GM21723 (cell line): ENCODE data around the gene KAT8.
"Not testable (repeated sequence)": the region's sequence is repeated elsewhere in the genome, so short reads cannot be mapped to it uniquely, and the experiment has no call there.

Experiments
- ATAC-seq: cut with Tn5 transposase; IDR thresholded peaks from one replicate; pipeline ENCODE4 v1.9.1; 2021; ENCODE audit warnings: mild to moderate bottlenecking, moderate library complexity; ENCODE audit not compliant: unreplicated experiment

KAT8 gene

GRCh38 chr16:31083556-31083955 lies 33.9 kb upstream of the KAT8 start:
- no peak for ATAC-seq

GRCh38 chr16:31083981-31084380 lies 33.5 kb upstream of the KAT8 start:
- no peak for ATAC-seq

DNA sequence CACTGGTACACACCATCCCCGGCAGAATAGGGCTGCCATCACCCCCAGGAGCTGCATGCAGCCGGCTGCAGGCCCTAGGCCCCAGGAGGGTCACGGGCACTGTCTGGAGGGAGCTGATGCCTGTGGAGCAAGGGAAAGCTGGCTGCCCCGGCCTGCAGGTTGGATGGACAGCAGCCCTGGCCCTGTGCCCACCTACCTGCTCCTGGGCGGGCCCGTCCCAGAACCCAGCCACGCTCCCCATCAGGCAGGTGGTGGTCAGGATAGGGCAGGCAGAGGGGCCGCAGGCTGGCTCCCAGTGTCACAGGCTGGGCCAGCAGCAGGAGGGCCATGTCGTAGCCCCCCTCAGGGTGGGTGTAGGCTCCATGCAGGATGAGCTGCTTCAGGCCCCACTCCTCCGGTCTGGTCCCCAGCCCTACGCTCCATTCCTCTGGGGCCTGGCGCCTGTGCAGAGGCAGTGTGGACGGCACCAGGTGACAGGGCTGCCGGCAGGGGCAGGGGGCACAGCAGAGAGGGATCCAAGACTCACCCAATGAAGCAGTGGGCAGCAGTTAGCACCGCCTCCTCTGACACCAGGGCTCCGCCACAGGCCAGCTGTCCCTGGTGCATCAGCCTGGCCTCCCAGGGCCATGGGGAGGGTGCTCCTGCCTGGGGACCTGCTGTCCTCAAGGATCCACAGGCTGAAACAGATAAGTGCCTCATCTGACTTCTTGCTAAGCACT lies 32.7 kb upstream of the KAT8 start:
- no peak for ATAC-seq

- no peak for ATAC-seq
Observed at GRCh38 chr16:31085411-31085810, 32.1 kb upstream of the KAT8 start.

DNA sequence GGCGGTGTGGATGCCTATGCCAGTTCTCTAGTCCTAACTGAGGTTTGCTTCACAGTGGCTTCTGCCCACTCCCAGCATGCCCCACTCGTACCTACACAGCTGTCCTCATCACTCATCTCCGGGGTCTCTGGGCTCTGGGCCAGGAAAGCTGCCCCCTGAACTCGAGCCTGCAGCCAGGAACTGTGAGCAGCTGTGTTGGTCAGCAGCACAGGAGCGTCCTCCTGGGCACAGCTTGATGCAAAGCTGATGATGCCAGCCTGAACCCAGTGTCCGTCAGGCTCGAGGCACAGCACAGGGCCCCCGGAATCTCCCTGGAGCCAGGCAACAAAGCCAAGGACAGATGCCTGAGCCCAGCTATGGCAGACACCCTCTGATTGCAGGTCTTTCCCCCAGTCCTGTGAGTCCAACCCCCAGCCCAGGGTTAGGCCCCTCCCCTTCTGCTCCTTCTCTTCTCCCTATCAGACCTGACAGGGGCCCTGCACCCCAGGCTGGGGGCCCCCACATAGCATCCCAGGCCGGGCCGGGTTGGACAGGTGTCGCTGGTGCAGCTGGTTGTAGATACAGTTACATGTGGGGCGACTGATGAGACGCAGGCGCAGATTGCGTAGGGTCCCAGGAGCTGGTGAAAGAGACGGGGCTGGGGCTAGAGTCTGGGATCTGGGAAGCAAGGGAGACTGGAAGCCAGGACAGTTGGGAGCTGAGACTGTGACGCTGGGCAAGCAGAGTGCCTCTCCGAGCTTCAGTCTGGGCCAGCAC lies 31.4 kb upstream of the KAT8 start:
- ATAC-seq: no peak

DNA sequence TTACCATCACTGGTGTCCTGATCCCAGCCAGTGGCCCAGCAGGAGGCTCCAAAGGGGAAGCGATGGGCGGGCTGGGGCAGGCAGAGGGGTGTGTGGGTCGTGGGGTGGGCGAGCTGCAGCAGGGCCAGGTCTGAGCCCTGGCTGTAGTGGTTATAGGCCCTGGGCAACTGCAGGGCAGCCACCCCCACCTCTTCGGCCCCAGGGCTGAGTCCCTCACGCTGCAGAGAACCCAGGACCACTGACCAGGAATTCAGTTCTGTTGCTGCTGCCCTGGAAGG lies 30.9 kb upstream of the KAT8 start:
- no peak for ATAC-seq

DNA sequence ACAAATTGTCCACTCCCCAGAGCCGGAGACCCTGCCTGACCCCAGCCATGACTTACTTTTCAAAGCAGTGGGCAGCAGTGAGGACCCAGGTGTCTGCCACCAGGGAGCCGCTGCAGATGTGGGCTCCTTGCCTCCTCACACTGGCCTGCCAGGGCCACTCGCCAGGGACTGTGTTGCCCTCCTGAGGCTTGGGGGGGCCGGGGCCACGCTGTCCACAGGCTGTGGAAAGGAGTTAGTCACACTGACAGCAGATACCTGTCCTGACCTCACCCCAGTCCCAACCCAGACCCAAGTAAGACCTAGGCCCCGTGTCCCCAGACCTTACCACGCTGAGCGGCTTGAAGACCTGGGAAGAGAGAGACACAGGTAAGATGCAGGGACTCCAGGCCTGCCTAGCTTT lies 30.0 kb upstream of the KAT8 start:
- ATAC-seq: no peak

- no peak for ATAC-seq
Observed at GRCh38 chr16:31087971-31088370, 29.5 kb upstream of the KAT8 start.

GRCh38 chr16:31088459-31089183 lies 28.8 kb upstream of the KAT8 start, which contains the start of gene PRSS53:
PRSS53 (minus strand) TSS chr16:31088943; CDS start chr16:31088809, 134 bp downstream.
- ATAC-seq: no peak

- ATAC-seq: no peak
Observed at GRCh38 chr16:31089199-31089598, 28.3 kb upstream of the KAT8 start.

- ATAC-seq: no peak
Observed at GRCh38 chr16:31090540-31090939, 26.9 kb upstream of the KAT8 start.

- ATAC-seq: no peak
Observed at GRCh38 chr16:31092330-31092729, 25.1 kb upstream of the KAT8 start.

DNA sequence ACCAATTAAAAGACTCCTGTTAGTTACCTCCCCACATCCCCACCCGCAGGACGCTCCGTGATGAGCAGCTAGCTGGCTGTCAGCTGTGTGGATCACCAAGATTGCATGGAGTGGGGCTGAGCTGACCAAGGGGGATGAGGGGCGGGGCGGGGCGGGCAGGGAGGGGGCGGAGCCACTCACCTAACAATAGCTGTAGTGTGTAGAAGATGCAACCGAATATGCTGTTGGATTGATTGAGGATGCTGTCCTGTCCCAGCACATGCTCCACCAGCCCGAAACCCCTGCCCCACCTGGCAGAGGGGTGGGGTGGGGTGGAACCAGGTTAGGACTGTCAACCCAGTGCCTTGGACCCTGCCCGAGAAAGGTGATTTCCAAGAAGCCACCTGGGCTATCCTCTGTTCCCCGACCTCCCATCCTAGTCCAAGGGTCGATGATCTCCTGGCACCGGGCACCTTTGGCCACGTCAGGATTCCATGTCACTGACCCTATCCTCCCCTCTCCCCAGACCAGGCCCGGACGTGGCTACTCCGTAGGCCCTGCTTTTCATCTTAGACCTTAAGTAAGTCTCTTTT lies 24.2 kb upstream of the KAT8 start:
- ATAC-seq: no peak

GRCh38 chr16:31094088-31094423 lies 23.4 kb upstream of the KAT8 start:
- ATAC-seq: peak; percentile 2

DNA sequence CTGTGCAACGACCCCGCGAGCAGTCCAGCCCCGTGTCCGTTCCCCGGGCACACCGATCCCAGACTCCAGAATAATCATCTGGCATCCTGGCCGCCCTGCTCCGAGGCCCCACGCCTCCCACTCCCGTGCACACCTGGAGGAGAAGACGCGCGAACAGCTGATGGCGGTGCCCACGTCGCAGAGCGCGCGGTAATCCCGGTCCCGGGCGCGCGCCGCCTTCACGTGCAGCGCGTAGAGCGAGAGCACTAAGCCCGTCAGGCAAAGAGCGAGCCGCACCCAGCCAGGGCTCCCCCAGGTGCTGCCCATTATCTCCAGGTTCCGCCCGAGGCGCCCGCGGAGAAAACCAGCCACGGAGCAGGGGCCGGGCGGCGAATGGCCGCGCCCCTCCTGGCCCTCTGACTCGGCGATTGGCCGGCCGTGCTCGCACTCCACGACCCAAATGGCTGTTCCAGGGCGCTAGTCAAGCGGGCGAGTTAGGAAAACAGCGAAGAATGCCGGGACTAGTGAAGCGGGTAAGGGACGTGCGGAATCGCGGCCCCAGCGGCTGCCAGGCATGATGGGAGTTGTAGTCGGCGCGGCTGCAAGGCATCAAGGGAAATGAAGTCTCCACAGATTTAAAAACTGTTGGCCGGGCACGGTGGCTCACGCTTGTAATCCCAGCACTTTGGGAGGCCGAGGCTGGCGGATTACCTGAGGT lies 22.9 kb upstream of the KAT8 start, which contains the start of gene VKORC1:
Gene VKORC1, minus strand, starts transcription at position 374 of the 697 bp plus-strand sequence. Its CDS starts 68 bp downstream, at position 306.
- peak; percentile 89 for ATAC-seq

- ATAC-seq: no peak
Observed at GRCh38 chr16:31099860-31100638, 17.4 kb upstream of the KAT8 start.

GRCh38 chr16:31100876-31101641 lies 16.4 kb upstream of the KAT8 start:
- ATAC-seq: not testable (repeated sequence)

GRCh38 chr16:31105677-31106213 lies 11.7 kb upstream of the KAT8 start:
- ATAC-seq: peak; percentile 36
